Gastrocnemius medialis (tissue), 4 donors: Measurements from ENCODE around the gene PLSCR4.

Source experiments
- CTCF ChIP-seq, 5 experiments: fragments of 450-650 bp in 3 of 5; fragments of 200-600 bp in 2 of 5; sonication (generic) in 2 of 5; IDR thresholded peaks in 4 of 5; conservative IDR thresholded peaks in 1 of 5; 1 replicate in 4 of 5; 2 replicates in 1 of 5; pipeline ENCODE4 v1.5.1; 2016 to 2019; ENCODE audit warnings: antibody characterized with exemption in 5 of 5, mild to moderate bottlenecking in 3 of 5, moderate library complexity in 3 of 5
- POLR2A ChIP-seq, 2 donors: fragments of 450-650 bp; IDR thresholded peaks; one replicate each; pipeline ENCODE4 v1.6.1; 2017; ENCODE audit warnings: antibody characterized with exemption in 2 of 2, mild to moderate bottlenecking in 2 of 2, moderate library complexity in 2 of 2

- TF ChIP-seq CTCF (IDR thresholded peaks at IDR 0.05 in 4 of 5, conservative IDR thresholded peaks at IDR 0.05 in 1 of 5) (no peak), POLR2A (IDR thresholded peaks at IDR 0.05) (no peak)
These were observed 28.1 kb upstream of the PLSCR4 start for GRCh38 chr3:146279013-146279412.
